DND-41 (cell line): ENCODE measurements around the gene UBE2U.

Source experiments
- ATAC-seq: fragments of 200-7000 bp; cut with Tn5 transposase; 3 replicates; pipeline ENCODE4 v1.9.1; 2021; ENCODE audit warnings: low read depth; ENCODE audit not compliant: insufficient read depth
- DNase-seq: peaks from one replicate; pipeline ENCODE4 v3.0.0-alpha.2; 2020
- H2AFZ ChIP-seq: 2 replicates; pipeline ENCODE4 v1.6.0; 2012; ENCODE audit warnings: low read depth, low read length
- H3K27ac ChIP-seq: 2 replicates; pipeline ENCODE4 v1.5.1; 2012; ENCODE audit warnings: low read length, inconsistent platforms
- H3K27me3 ChIP-seq: fragments of 200-600 bp; sonication (generic); 2 replicates; pipeline ENCODE4 v1.6.0; 2012; ENCODE audit warnings: low read length, mild to moderate bottlenecking, inconsistent platforms; ENCODE audit not compliant: insufficient read depth, poor library complexity
- H3K36me3 ChIP-seq: 2 replicates; pipeline ENCODE4 v1.5.1; 2012; ENCODE audit warnings: low read length, inconsistent platforms; ENCODE audit not compliant: insufficient read depth
- H3K4me1 ChIP-seq: 2 replicates; pipeline ENCODE4 v1.5.1; 2012; ENCODE audit warnings: mild to moderate bottlenecking, low read length; ENCODE audit not compliant: insufficient read depth
- H3K4me2 ChIP-seq: 2 replicates; pipeline ENCODE4 v1.6.0; 2012; ENCODE audit warnings: mild to moderate bottlenecking, moderate library complexity, low read length, inconsistent platforms; ENCODE audit not compliant: insufficient read depth
- H3K4me3 ChIP-seq, 2 experiments: fragments of 200-600 bp in 1 of 2; shearing (Covaris generic) in 1 of 2; 2 replicates each; pipeline ENCODE4 v1.5.1; 2012 to 2016; ENCODE audit warnings: inconsistent platforms in 2 of 2, low read length in 2 of 2, mild to moderate bottlenecking in 2 of 2, low read depth in 1 of 2, moderate library complexity in 1 of 2
- H3K79me2 ChIP-seq: 2 replicates; pipeline ENCODE4 v1.6.0; 2012; ENCODE audit warnings: low read length, inconsistent platforms; ENCODE audit not compliant: insufficient read depth
- H3K9ac ChIP-seq: 2 replicates; pipeline ENCODE4 v1.6.0; 2012; ENCODE audit warnings: low read depth, mild to moderate bottlenecking, inconsistent platforms, low read length, moderate library complexity
- H3K9me3 ChIP-seq: 2 replicates; pipeline ENCODE4 v1.5.1; 2012; ENCODE audit warnings: low read length, moderate library complexity, mild to moderate bottlenecking, inconsistent platforms; ENCODE audit not compliant: insufficient read depth, severe bottlenecking
- H4K20me1 ChIP-seq: 2 replicates; pipeline ENCODE4 v1.6.0; 2012; ENCODE audit warnings: low read length; ENCODE audit not compliant: insufficient read depth
- EZH2 ChIP-seq: IDR thresholded peaks from 3 replicates; pipeline ENCODE4 v1.6.1; 2012; ENCODE audit warnings: borderline replicate concordance, low read depth, mild to moderate bottlenecking, moderate library complexity, low read length, inconsistent platforms; ENCODE audit not compliant: severe bottlenecking
- TF ChIP-seq, protein P1 (sequence below): IDR thresholded peaks from 2 replicates; pipeline ENCODE4 v1.5.1; 2012; ENCODE audit warnings: borderline replicate concordance, low read length, moderate library complexity, mild to moderate bottlenecking; ENCODE audit not compliant: poor library complexity, severe bottlenecking; ENCODE audit errors: extremely low read depth

The UBE2U gene

DNA sequence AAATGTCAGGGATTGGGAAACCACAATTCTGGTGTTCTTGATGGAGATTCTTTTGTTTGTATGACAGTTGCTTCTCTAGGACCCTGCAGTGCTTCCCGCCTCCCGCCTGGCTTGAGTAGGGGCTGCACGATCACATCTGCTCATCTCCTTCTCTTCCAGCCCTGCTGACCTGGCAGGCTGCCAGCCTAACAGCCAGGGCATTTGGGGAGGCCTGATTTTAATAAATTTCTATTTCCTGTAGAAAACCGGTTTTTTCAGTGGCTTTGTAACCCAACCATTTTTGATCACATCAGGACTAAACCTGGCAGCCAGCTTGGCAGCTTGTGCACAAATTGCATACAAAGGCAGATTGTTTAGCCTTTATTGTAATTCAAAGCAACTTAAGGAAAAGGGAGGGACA is 78.9 kb downstream of the UBE2U start:
- ATAC-seq: no peak
- H3K36me3 ChIP-seq: no peaks in the 10 kb centered on the region
- H3K4me3 ChIP-seq: no peak overlapping the region
- no peaks in the 10 kb centered on the region for H4K20me1 ChIP-seq
- H3K27ac ChIP-seq: no peak overlapping the region
- H3K9me3 ChIP-seq: no peaks in the 10 kb centered on the region
- no peak overlapping the region for H3K4me2 ChIP-seq
- H3K27me3 ChIP-seq: no peaks in the 10 kb centered on the region
- H3K9ac ChIP-seq: no peak overlapping the region
- no peak for TF ChIP-seq EZH2
- TF ChIP-seq, protein P1, sequence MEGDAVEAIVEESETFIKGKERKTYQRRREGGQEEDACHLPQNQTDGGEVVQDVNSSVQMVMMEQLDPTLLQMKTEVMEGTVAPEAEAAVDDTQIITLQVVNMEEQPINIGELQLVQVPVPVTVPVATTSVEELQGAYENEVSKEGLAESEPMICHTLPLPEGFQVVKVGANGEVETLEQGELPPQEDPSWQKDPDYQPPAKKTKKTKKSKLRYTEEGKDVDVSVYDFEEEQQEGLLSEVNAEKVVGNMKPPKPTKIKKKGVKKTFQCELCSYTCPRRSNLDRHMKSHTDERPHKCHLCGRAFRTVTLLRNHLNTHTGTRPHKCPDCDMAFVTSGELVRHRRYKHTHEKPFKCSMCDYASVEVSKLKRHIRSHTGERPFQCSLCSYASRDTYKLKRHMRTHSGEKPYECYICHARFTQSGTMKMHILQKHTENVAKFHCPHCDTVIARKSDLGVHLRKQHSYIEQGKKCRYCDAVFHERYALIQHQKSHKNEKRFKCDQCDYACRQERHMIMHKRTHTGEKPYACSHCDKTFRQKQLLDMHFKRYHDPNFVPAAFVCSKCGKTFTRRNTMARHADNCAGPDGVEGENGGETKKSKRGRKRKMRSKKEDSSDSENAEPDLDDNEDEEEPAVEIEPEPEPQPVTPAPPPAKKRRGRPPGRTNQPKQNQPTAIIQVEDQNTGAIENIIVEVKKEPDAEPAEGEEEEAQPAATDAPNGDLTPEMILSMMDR: no peak
- no peaks in the 10 kb centered on the region for H3K79me2 ChIP-seq
- no peak for DNase-seq
- H3K4me1 ChIP-seq: no peaks in the 10 kb centered on the region
- H2AFZ ChIP-seq: no peak overlapping the region

DNA sequence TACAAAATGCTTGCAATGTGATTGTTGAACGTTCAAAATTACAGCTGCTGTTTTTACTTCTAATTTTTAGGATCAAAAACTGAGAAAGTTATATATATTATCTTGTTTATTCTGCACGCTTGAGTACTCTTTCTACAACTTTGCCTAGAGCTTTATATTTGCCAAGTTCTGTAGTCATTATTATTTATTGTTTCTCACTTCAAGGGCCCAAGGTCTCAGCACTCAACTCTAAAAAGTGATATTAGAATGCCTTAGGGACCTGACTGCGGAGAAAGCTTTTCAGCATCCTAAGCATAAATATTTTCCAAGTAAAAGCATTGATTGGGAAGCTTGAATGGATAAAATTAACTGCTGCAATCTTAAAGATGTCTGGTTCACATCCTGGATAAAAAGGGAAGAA is 83.6 kb downstream of the UBE2U start:
- H3K36me3 ChIP-seq: no peaks in the 10 kb centered on the region
- DNase-seq (no peak), ATAC-seq (no peak)
- no peak overlapping the region for H3K9ac ChIP-seq
- H3K4me2 ChIP-seq: no peak overlapping the region
- H3K27me3 ChIP-seq: no peaks in the 10 kb centered on the region
- H3K9me3 ChIP-seq: no peaks in the 10 kb centered on the region
- no peak for TF ChIP-seq EZH2
- TF ChIP-seq, protein P1: no peak
- H2AFZ ChIP-seq: no peak overlapping the region
- H4K20me1 ChIP-seq: no peaks in the 10 kb centered on the region
- no peak overlapping the region for H3K27ac ChIP-seq
- H3K4me3 ChIP-seq: no peak overlapping the region
- no peaks in the 10 kb centered on the region for H3K79me2 ChIP-seq
- no peaks in the 10 kb centered on the region for H3K4me1 ChIP-seq

DNA sequence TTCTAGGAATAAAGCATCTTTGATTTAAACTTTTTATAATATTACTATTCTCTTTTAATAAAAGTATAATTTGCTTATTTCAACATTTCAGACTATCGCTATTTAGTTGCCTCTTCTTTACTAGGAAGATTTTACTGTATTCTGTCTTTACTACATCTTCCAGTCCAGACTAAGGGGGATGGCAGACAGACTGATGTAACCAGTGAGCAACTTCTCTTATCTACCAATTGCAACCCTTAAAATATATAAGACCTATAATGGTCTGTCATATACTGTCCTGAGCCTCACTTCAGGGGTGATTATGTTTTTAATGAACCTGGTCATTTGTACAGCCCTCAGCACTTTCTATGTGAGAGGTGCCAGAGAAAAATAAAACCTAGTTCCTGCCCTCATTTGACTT is 87.0 kb downstream of the UBE2U start:
- Histone ChIP-seq H3K79me2 (no peaks in the 10 kb centered on the region), H3K27ac (no peak overlapping the region), H3K36me3 (no peaks in the 10 kb centered on the region), H3K9me3 (no peaks in the 10 kb centered on the region), H4K20me1 (no peaks in the 10 kb centered on the region), H3K4me2 (no peak overlapping the region), H3K4me1 (no peaks in the 10 kb centered on the region), H2AFZ (no peak overlapping the region), H3K9ac (no peak overlapping the region), H3K4me3 (no peak overlapping the region), H3K27me3 (no peaks in the 10 kb centered on the region)
- no peak for TF ChIP-seq EZH2
- TF ChIP-seq, protein P1: no peak
- no peak for DNase-seq
- ATAC-seq: no peak

DNA sequence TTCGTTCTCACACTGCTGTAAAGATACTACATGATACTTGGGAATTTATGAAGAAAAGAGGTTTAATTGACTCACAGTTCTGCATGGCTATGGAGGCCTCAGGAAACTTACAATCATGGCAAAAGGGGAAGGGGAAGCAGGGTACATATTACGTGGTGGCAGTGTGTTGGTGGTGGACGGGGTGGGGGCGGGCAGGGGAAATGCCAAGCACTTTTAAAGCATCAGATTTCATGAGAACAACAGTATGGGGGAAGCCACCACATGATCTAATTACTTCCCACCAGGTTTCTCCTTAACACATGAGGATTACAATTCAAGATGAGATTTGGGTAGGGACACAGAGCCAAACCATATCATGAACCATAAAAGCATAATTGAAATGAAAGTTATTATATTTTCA is 88.5 kb downstream of the UBE2U start:
- Histone ChIP-seq H3K36me3 (no peaks in the 10 kb centered on the region), H3K79me2 (no peaks in the 10 kb centered on the region), H3K4me2 (no peak overlapping the region), H3K27ac (no peak overlapping the region), H3K9ac (no peak overlapping the region), H3K4me3 (no peak overlapping the region), H2AFZ (no peak overlapping the region), H3K27me3 (no peaks in the 10 kb centered on the region), H3K4me1 (no peaks in the 10 kb centered on the region), H3K9me3 (no peaks in the 10 kb centered on the region), H4K20me1 (no peaks in the 10 kb centered on the region)
- no peak for ATAC-seq
- no peak for DNase-seq
- TF ChIP-seq EZH2: no peak
- TF ChIP-seq, protein P1: no peak
